DOHH2 (cell line): ENCODE results near the gene LSS.

Experiments used
- EZH2phosphoT487 ChIP-seq: fragments of 200-600 bp; sonication (generic); IDR thresholded peaks from 2 replicates; pipeline ENCODE4 v1.6.1; 2017; ENCODE audit warnings: borderline replicate concordance, mild to moderate bottlenecking, antibody characterized with exemption, low read length, moderate library complexity, mixed read lengths
- TF ChIP-seq, protein P1 (sequence below): fragments of 200-600 bp; sonication (generic); IDR thresholded peaks from one replicate; pipeline ENCODE4 v1.5.1; 2014; ENCODE audit warnings: antibody characterized with exemption, mild to moderate bottlenecking, low read depth, low read length; ENCODE audit not compliant: poor library complexity, severe bottlenecking

- TF ChIP-seq, protein P1, sequence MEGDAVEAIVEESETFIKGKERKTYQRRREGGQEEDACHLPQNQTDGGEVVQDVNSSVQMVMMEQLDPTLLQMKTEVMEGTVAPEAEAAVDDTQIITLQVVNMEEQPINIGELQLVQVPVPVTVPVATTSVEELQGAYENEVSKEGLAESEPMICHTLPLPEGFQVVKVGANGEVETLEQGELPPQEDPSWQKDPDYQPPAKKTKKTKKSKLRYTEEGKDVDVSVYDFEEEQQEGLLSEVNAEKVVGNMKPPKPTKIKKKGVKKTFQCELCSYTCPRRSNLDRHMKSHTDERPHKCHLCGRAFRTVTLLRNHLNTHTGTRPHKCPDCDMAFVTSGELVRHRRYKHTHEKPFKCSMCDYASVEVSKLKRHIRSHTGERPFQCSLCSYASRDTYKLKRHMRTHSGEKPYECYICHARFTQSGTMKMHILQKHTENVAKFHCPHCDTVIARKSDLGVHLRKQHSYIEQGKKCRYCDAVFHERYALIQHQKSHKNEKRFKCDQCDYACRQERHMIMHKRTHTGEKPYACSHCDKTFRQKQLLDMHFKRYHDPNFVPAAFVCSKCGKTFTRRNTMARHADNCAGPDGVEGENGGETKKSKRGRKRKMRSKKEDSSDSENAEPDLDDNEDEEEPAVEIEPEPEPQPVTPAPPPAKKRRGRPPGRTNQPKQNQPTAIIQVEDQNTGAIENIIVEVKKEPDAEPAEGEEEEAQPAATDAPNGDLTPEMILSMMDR, result no peak
- no peak for TF ChIP-seq EZH2phosphoT487
Observed at GRCh38 chr21:46248827-46249226, 20.3 kb upstream of the LSS start.
